ENCODE data around the gene REL.
"Not testable (repeated sequence)": the region's sequence is repeated elsewhere in the genome, so short reads cannot be mapped to it uniquely, and the experiment has no call there.

REL gene

DNA sequence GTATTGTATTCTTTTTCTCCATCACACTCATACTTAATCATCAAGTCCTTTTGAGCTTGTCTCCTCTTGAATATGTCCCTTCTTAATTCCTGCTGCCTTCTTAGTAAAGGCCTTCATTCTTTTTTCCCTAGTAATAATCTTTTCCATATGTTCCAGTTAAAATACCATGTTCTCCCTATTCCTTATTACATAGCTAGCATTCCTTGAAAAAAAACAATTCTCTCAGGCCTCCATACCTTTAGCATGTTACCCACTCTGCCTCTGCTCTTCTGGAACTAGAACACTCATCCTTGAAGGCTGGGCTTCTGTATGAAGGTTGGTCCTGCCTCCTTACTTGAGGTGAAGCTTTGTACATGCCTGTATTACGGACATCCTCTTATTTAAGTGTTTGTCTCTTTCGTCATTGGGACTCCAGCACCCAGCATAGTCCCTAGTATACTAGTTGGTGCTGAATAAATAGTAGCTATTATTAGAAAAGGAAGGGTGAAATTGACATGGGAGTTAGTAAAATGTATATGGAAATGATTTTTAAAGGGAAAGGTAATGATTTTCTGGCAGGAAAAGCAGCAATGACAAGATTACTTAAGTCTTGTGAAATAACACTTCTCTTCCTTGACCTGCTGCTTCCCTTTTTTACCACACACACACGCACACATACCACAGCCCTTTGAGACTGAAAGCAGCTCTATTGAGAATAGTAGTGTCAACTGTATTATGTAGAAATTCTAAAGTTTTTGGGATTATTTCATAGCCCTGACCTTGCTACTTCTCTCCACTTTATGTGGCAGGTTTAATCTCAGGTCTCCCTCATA is 45.6 kb downstream of the REL start:
- no peak for DNase-seq

DNA sequence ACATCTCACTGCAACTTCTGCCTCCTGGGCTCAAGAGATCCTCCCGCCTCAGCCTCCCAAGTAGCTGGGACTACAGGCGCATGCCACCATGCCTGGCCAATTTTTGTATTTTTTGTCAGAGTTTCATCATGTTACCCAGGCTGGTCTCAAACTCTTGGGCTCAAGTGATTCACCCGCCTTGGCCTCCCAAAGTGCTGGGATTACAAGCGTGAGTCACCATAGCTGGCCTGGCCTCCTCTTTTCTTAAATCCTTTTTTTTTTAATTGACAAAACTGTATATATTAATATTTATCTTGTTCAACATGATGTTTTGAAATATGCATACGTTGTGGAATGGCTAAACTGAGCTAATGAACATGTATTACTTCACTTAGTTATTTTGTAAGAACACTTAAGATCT is 50.7 kb downstream of the REL start:
- DNase-seq = not testable (repeated sequence)

DNA sequence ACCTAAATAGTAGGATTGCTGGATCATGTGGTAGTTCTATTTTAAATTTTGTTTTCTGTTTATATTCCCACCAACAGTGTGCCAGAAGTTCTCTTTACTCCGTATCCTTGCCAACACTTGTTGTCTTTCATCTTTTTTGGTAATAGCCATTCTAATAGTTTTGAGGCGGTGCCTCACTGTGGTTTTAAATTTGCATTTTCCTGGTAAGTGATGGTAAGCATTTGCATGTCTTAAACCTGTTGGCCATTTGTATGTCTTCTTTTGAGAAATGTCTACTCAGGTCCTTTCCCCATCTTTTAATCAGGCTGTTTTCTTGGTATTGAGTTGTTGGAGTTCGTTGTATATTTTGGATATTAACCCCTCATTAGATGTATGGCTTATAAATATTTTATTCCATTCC is 51.6 kb downstream of the REL start:
- DNase-seq = no peak

DNA sequence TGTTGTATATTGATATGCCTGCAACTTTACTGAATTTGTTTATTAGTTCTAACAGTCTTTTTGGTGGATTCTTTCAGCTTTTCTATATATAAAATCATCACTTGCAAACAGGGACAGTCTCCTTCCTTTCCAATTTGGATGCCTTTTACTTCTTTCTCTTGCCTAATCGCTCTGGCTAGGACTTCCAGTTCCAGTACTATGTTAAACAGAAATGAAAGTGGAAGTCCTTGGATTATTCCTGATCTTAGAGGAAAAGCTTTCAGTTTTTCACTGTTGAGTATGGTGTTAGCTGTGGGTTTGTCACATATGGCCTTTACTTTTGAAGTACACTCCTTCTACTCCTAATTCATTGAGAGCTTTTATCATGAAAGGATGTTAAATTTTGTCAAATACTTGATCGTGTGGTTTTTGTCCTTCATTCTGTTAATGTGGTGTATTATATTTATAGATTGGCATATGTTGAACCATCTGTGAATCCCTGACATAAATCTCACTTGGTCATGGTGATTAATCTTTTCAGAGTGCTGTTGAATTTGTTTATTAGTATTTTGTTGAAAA is 52.9 kb downstream of the REL start:
- no peak for DNase-seq

DNA sequence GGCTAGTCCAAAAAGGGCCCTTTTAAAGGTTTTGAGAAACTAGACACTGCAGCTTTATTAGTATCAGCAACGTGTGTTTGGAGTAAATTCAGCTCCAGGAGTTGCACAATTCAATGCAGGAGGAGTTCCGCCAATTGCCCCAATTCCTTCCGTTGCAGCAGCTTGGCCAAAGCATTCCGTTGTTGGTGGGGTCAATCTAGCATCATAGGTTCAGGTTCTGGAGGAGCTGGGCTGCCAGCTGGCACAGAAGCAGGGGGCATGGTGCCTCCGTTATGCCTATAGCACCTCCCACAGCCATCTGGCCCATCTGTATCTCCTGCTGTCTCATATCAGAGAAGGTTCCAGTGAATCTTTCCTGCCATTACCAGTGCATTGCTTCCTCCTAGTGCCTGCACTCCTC is 55.4 kb downstream of the REL start:
- no peak for DNase-seq

DNA sequence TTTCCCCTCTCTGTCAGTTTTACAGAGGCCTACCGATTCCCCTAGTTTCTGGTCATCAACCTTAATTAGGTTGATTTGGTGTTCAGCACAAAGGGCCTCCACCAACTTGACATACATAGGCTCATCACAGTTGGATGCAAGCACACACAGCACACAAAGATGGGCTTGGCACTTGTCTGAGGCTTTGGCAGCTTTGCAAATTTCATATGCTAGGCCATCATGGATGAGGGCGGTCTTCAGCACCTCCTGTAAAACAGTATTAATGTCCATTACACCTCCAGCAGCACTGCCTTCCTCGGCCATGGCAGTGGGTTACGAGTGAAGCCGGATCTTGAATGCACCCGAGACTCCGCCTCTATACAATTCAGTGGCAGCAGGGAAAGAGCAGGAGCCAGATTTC is 56.9 kb downstream of the REL start:
- DNase-seq = no peak

DNA sequence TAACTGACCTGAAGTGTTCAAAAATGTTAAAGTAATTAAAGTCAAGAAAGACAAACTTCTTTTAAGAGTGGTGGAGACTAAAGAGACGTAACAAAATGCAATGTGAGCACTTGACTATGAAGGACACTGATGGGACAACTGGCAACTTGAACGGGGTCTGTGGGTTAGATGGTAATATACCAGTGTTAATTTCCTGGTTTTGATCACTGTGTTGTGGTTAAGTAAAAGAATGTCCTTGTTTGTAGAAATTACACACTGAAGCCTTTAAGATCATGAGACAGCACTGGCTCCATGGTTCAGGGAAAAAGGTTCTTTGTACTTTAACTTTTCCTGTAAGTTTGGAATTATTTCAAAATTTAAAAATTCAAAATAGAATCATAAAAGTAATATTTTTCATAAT is 58.2 kb downstream of the REL start:
- no peak for DNase-seq

DNA sequence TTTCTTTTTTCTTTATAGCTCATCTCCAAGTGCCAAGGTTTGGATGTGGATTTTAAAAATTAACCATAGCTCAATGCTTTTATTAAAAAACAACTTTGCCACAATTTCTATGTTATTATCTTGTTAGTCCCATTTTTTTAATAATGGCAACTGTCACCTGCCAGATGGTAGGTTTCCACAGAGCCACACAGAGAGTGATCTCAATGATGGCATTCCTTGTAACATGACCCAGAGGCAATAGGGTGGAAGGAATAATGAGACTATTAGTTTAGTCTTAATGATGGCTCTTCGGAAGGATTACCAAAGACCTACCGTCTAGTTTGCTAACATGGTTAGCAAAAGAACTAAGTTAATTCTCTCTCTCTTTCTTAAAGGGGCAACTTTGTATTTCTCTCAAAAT is 64.0 kb downstream of the REL start:
- DNase-seq = no peak

DNA sequence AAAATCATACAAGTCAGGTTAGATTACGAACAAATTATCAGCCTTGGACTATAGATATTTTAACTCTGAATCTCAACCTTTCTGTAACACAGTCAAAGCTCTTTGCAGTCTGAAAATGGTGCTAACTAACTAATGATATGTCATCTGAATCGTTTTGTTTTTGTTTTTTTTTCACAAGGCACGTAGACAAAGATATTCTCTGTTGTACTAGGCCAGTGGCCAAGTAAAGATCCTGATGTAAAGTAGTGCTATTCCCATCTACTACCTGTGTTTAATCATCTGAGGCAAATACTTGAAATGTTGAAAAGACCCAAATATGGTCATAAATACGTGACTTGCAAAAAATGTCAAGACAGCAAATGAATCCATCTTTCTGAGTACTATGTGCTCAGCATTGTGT is 65.7 kb downstream of the REL start:
- no peak for DNase-seq

DNA sequence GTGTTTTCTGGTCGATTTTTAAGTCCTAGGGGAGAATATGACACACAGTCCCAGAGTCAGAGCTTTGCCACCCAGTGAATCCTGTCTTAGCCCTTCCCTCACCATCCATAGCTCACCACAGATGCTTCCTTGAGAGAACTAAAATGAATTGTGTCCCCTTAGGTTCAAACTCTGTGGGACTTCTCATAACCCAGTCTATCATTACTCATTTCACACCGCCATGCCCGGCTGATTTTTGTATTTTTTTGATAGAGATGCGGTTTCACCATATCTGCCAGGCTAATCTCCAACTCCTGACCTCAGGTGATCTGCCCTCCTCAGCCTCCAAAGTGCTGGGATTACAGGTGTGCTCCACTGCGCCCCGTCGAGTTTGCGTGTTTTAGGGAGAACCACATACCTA is 66.8 kb downstream of the REL start:
- DNase-seq = no peak

DNA sequence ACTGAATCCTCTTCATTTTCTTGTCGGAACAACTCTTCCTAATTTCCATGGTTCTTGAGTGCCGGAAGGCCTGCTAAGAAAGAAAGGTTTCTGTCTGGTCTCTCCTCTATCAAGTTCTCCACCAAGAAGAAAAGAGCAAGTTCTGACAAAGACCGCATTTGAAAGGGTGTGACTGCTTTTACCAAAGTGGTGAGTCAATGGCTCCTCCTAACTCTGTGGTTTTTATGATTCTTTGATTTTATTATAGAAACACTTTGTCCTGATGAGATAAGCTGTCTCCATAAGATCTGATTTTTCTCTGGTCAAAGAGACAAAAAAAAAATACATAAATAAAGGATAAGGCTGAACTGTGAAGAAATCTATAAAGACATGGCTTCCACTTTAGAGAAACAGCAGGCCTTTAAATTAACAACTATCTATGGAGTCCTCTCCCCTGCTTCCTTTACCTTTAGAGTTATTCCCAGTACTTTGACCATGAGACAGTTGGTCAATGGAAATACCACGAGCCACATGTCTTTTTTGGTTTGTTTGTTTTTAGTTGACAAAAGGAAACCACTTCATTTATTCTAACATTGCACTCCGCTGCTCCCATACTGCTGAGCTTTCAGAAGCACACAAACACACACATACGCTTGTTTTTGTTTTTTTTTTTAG is 67.7 kb downstream of the REL start:
- no peak for DNase-seq

DNA sequence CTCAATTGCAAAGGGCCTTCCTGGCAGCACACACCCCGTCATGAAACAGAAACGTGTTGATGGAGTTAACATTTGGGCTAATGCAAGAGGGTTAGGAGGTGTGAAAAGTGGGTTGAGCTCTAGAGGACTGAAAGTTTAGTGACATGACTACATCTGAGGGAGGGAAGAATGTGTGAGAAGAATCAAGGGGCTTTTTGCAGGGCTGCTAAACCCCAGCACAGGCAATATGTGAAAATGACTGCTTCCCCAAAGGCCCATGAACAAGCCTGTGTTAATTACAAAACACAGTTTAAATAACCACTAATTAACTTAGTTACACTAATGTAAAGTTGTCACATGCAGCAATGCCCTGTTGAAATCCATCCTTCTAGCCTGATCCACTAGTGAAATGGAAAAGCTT is 72.8 kb downstream of the REL start:
- no peak for DNase-seq

DNA sequence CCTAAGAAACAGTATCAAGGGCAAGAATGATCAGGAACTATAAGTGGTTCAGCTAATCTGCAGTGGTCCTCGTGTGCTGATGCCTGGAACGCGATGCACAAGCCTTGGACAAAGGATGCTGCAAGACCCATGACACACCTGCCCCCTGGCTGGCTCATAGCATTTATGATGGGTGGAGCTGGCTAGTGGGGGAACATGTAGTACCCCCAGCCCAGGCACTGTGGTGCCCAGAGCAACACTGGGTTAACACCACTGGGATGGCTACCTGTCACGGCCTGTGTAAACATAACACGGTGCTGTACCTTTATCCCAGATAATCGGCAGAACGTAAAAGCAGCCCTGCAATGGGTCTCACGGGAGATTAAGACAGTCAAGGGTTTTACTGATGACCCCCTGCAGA is 75.8 kb downstream of the REL start:
- no peak for DNase-seq

DNA sequence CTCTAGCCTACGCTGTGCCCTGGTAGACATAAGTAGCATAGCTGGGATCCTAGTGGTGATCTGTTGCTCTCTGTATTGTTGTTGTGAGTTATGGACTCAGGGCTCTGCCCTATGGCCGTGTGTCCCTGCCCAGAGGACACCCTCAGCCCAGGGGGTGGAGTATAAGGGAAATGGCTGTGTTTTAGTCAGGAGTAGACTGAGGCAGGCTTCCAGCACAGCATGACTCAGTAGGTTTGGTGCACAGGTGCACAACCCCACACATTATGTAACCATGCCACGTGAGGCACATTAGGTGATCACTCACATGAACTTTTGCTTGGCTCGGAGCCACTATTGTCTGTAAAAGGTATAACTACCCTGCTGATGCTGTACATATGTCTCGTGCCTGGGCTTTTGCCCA is 76.3 kb downstream of the REL start:
- no peak for DNase-seq

DNA sequence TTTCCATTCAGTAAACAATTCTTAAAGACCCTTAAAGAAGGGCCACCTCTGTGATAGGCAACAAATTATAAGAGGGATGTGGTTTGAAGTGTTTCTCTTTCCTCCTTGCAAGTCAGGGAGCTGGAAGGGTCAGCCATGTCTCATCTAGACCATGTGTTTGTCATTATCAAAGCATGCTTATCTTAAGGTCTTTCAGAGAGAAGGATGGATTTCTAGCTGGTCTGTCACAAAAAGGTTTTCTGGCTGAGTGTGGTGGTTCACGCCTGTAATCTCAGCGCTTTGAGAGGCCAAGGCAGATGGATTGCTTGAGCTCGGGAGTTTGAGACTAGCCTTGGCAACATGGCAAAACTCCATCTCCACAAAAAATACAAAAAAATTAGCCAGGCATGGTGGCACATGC is 77.0 kb downstream of the REL start:
- no peak for DNase-seq

DNA sequence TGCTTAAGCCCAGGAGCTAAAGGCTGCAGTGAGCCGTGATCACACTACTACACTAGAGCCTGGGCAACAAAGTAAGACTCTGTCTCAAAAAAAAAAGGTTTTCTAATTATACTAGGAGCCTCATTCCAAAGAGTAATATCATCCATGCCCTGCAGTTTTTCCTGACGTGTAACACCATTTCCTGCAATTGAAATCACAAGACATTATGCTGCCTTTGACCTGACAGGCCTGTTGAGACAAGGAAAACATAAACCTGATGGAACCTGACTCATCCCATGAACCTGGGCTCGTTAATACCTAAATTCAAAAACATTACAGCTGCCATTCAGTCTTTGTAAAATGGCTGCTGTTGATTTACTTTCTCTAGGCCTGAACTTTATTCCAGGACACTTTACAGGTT is 77.4 kb downstream of the REL start:
- DNase-seq = no peak

DNA sequence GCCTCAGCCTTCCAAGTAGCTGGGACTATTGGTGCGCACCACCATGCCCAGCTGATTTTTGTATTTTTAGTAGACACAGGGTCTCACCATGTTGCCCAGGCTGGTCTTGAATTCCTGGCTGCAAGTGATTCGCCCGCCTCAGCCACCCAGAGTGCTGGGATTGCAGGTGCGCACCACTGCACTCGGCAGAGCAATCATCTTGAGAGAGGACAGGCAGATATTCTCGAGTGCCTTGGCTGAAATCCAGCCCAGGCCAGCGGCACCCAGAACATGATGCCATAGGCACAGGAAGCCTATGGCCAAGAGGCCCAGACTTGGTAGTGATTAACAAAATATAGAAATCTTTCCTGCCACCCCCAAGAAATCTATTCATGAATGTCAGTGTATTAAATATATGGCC is 78.1 kb downstream of the REL start:
- no peak for DNase-seq

DNA sequence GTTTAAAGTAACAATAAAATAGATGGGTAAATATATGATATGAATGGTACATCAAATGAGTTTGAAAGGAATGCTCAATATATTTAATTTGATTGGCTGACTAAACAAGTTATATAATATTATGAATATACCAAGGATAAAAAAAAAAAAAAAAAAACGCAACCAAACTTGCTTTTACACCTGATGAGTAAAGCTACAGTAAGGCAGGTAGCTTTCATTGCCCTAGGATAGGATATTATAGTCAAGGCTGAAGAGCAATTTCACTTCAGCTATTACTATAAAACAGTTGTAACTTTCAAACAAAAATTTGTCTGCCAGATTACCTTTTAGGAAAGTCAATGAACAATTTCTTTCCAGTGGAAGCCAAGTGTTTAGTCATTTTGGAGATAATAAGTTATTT is 79.3 kb downstream of the REL start:
- no peak for DNase-seq

DNA sequence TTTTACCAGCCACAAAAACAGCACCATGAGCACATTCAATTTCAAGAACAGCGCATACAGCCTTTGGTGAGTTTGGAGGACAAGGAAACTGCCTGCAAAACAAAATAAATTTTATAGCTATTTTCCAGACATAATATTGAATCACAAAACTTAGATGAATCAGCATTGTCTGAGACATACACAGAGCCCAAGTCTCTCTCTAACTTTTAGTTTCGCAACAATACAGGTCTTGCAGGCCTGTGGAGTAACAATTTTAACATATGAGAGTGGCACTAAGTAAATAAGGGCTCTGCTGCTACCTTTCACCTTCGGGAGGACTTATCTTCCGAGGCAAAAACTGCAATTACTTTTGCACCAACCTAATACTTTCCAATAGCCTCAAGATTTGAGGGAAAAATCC is 80.1 kb downstream of the REL start:
- DNase-seq = no peak

DNA sequence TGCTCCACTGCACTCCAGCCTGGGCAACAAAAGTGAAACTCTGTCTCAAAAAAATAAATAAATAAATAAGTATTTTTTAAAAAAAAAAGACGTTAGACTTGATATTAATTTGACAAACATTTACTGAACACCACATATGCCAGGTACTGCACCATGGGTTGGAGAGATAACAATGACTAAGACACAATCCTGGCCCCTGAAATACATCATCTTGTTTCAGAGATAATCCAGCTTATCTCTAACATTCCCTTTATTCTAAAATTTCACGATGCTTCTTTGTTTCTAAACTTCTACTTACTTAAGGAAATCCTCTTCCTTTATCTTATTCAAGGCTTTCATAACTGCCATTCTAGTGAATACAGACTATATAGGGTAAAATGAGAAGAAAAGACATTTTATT is 81.2 kb downstream of the REL start:
- DNase-seq = no peak

DNA sequence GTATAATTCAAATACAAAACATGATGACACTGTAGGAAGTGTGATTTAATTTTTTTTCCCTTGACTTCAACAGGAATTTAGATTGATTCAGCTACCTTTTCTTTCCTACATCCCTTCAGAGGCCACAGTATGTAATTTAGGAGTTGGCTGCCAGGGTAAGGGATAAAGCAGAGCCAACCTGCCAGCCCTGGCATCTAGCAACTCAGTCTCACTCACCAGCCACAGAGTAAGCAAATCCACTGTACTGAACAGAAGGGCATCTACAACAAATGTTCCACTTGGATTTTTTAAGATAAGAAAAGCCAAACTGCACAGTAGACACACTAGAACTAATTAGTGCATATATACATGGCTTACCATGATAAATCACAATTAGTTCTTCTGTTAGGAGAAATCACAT is 81.8 kb downstream of the REL start:
- DNase-seq = no peak

DNA sequence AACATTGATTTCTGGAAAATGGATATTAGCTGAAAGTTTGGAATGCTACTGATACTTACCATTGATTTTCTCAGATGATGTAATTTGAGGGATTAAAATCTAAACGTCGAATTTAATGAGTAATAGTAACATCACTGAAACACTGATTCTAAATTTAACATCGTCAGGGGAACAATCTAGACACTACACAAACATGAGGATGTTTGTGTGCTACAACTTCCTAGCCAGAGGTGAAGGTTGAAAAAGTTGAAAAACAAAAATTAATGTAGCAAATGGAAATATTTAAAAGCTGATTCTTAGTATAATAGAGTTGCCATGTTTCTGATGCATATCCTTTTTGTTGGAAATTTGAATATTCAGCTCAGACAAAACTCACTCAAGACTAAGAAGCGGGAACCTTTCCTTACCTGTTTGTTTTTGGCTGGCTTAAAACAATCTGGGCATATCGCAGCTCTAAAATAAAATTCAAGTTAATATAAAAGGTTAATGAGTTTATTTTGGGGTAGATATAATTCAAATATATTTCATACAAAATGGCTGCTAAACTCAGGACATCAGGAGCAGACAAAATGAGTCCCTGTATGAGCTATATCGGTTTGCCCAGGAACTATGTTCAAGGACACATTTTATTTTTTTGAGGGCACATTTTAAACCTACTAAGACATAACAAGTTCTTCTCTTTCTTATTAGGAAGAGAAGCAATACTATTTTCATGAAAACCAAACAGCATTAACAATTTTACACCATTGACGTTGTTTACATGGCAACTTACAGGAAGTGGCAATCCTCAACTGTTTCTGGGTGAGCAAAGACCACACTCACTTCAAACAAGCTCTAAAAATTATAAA is 83.5 kb downstream of the REL start:
- DNase-seq = no peak

DNA sequence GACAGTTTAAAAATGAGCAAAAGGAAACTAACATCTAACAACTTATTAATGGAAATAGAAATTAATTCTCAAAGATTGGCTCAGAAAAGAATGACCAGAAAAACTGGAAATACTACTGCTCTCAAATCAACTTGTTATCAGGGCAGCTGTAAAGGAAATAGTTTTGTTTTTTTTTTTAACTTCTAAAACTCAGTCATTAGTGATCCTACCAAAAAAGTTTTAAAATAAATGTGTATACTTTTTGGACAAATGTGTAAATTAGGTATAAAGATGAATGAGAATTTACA is 84.1 kb downstream of the REL start:
- no peak for DNase-seq

Data from activated naive CD4-positive, alpha-beta T cell treated with anti-CD3 and anti-CD28 coated beads, Interleukin-2, amount 50 U/mL, for 16 hours (primary cell).